Panc1 (cell line): Measurements from ENCODE around the gene TENM3.

Experiments
- CTCF ChIP-seq: fragments of 450-650 bp; IDR thresholded peaks from 2 replicates; pipeline ENCODE4 v1.5.1; 2017; ENCODE audit warnings: mild to moderate bottlenecking
- SIN3A ChIP-seq: IDR thresholded peaks from 2 replicates; pipeline ENCODE4 v1.6.1; 2012; ENCODE audit warnings: low read depth, mild to moderate bottlenecking, low read length, moderate library complexity, borderline replicate concordance; ENCODE audit not compliant: insufficient read depth
- TF ChIP-seq, protein P1 (sequence below), 2 experiments: IDR thresholded peaks; 2 replicates each; pipeline ENCODE4 v1.6.1; 2011 to 2012; ENCODE audit warnings: low read depth in 2 of 2, control low read depth in 1 of 2, low read length in 1 of 2, mild to moderate bottlenecking in 1 of 2, moderate library complexity in 1 of 2; ENCODE audit not compliant: insufficient read depth in 1 of 2

GRCh38 chr4:182730791-182731190 lies 487.6 kb downstream of the TENM3 start:
- TF ChIP-seq CTCF (no peak), SIN3A (no peak)
- TF ChIP-seq, protein P1, sequence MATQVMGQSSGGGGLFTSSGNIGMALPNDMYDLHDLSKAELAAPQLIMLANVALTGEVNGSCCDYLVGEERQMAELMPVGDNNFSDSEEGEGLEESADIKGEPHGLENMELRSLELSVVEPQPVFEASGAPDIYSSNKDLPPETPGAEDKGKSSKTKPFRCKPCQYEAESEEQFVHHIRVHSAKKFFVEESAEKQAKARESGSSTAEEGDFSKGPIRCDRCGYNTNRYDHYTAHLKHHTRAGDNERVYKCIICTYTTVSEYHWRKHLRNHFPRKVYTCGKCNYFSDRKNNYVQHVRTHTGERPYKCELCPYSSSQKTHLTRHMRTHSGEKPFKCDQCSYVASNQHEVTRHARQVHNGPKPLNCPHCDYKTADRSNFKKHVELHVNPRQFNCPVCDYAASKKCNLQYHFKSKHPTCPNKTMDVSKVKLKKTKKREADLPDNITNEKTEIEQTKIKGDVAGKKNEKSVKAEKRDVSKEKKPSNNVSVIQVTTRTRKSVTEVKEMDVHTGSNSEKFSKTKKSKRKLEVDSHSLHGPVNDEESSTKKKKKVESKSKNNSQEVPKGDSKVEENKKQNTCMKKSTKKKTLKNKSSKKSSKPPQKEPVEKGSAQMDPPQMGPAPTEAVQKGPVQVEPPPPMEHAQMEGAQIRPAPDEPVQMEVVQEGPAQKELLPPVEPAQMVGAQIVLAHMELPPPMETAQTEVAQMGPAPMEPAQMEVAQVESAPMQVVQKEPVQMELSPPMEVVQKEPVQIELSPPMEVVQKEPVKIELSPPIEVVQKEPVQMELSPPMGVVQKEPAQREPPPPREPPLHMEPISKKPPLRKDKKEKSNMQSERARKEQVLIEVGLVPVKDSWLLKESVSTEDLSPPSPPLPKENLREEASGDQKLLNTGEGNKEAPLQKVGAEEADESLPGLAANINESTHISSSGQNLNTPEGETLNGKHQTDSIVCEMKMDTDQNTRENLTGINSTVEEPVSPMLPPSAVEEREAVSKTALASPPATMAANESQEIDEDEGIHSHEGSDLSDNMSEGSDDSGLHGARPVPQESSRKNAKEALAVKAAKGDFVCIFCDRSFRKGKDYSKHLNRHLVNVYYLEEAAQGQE (IDR thresholded peaks at IDR 0.05; ENCODE audit: insufficient read depth in 1 of 2, low read depth in 2 of 2, low read length in 1 of 2), result no peak
